Hematopoietic multipotent progenitor cell treated with erythropoietin and hydrocortisone succinate and interleukin-3 and kit ligand, for 17 days (in vitro differentiated cells): ENCODE results near the gene TRIM16.
"Not testable (repeated sequence)": the region's sequence is repeated elsewhere in the genome, so short reads cannot be mapped to it uniquely, and the experiment has no call there.

Experiments used
- DNase-seq: peaks from one replicate; pipeline ENCODE4 v3.0.0-alpha.2; 2015; ENCODE audit warnings: low spot score

TRIM16 gene

DNA sequence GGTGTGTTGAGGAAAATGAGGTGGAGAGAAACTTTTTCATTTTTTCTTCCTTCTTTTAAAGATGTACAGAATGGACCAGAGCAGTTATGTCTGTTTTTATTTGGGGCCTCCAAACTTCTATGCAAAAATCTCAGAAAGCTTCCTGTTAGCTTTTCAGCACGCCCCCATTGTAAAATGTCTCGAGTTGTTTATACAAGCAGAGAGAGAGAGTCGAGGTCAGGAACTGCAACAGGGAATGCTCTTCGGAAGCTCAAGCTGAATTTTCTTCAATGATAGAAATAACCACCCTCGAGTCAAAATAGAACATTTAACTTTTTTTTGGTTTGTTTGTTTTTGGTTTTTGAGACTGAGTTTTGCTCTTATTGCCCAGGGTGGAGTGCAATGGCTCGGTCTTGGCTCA is 68.3 kb downstream of the TRIM16 start:
- DNase-seq: not testable (repeated sequence)

DNA sequence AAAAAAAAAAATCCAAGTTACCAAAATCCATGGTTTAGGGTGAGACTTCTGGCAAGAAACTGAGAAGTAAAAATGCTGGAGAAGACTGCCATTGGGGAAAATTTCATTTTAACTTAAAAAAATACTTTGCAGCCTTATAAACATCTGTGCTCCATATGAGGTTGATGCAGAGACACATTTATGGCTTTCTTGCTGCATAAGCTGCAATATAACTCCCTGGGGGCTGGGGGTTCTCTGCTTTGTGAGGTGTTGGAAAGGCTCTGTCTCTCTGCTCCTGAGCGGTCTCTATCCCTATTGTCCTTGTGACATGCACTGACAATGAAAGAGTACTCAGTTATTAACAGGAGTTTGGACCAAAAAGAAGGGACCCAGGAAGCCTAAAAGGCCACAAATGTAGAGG is 71.0 kb downstream of the TRIM16 start:
- DNase-seq: not testable (repeated sequence)

DNA sequence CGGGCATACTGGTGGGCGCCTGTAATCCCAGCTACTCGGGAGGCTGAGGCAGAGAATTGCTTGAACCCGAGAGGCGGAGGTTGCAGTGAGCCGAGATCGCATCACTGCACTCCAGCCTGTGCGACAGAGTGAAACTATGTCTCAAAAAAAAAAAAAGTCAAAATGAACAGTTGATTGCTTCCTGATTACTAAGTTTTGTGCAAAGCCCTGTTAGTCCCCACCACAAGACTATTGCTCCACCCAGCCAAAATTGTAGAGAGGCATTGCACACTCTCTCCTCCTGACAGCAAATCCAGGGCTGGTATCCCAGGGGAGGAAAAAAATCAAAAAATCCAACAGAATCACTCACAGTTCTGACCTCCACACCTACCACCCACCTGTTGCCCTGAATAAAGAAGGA is 91.2 kb downstream of the TRIM16 start:
- DNase-seq: not testable (repeated sequence)

DNA sequence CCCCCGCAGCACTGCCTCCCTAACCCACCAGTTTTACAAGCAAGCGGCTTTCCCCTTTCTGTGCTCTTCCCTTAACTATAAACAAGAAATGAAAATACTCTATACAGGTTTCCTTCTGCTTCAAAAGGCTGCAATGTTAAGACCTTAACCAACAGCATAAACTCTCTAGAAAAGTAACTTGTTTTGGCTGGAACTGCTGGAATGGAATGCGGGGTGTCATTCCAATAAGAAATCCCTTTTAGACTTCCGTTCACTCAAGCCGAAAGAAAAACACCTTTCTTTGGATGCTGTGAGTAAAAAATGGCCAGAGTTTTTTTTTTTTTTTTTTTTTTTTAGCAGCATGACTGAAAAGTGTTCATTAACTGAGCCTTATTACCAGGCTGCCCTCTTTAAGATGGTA is 92.1 kb downstream of the TRIM16 start:
- DNase-seq: not testable (repeated sequence)

DNA sequence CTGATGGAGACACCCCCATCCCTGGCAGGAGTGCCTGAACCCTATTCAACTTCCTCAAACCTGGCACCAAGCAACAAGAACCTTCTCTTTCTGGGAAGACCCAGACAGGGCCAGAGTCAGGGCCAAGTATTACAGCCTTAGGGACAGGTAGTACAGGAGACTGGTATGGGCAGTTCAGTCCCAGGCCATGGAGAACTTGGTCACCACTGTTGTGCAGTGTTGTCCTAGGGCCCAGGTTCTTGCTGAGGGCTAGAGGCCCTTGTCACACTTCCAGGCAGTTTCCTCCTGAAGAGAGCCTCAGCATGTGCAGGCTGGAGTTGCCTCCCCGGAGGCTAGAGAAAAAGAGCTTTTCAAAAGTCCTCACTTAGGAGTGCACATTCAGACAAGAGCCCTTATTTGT is 93.3 kb downstream of the TRIM16 start:
- not testable (repeated sequence) for DNase-seq

DNA sequence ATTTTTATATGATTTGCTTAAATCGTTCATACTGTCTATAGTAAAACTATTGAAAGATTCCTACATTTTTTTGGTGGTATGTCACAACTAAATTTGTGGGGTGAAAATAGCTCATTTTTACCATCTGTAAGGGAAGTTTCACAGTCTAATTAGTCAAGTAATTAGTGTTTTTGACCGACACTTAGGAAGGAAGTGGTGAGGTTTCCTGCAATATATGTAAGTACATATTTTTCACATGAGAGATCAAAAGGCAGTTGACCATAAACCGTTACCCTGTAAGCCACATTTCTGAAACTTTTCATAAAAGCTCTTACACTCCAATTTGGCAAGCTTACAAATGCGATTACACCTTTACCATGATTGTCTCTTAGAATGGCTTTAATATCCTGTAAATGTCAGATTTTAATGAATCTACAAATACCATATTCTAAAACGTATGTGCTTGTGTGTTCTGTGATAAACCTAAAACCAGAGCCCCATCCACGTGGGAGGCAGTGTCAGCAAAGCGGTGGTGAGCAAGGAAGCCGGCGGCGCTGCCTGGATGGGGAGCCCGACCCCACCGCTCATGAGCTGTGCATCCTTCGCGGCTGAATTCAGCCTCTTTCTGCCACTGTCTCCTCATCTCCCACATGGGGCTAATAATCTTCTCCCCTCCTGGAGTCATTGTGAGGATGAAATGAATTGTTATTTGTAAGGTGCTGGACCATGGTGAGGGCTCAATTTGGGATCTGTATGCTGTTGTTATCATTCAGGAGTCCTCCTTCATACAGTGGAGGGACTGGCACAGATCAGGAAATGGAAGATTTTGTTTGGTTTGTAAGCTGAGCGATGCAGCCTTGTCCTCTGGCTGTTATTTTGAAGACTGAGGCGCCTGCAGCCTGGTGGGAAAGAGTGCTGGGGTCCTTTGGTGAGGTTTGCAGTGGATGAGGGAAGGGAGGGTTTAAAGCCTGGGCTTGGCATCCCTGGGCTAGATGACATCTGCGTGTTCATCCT is 94.3 kb downstream of the TRIM16 start:
- DNase-seq: not testable (repeated sequence)

DNA sequence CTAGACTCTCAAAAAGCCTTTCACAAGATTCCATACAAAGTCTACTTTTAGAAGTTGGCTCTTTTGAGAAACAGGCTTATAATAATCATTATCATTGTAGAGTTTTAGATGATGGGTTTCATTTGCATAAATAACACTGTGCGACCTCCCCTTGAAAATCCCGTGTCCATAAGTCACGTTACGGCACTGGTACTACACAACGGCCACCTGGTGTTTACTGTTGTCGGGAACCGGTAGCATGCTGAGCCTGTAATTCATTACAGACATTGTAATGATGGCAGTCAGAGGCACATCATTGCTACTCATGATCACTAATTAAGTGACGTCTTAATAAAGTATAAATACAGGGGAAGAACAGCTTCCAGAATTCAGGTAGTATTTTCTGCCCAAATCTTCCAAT is 96.1 kb downstream of the TRIM16 start:
- not testable (repeated sequence) for DNase-seq

DNA sequence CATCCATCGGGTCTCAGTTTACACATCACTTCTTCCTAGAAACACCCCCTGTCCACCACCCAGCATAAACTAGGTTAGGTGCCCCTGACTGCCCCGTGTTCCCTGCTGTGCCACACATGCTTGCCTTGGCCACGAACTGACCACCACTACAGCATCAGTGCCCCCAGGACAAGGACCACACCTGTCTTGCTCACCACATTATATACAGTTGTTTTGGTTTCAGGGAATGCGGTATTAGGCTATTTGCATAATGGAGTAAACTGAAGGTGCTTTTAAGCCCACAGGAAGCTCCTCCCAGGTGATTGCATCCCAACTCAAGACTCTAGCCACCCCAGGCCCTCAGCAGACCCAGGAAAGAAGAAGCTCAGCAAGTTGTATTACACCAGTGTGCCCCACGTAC is 100.8 kb downstream of the TRIM16 start:
- not testable (repeated sequence) for DNase-seq

DNA sequence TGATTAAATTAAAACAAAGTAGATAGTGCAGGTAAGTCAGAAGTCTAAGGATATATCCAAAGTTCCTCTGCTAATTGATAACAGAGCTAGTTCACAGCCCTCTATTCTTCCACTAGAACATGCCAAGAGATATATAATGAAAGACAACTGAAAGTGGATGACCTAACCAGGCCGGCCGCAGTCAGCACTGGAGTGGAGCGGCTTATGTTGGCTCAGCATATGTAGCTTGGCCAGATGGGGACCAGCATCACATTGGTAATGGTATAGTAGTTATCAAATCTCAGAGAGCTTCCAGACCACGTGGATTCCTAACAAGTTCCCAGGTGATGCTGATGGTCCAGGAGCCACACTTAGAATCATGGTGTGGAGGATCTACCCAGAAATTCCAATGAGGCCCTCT is 102.6 kb downstream of the TRIM16 start:
- not testable (repeated sequence) for DNase-seq
